HUES6 (cell line): Measurements from ENCODE around the gene RPRD2.
"Not testable (repeated sequence)": the region's sequence is repeated elsewhere in the genome, so short reads cannot be mapped to it uniquely, and the experiment has no call there.

Experiments
- H3K27ac ChIP-seq: 2 replicates; pipeline ENCODE4 v1.7.0; 2013; ENCODE audit warnings: low read depth, mild to moderate bottlenecking, low read length, inconsistent platforms
- H3K27me3 ChIP-seq: 2 replicates; pipeline ENCODE4 v1.6.1; 2013; ENCODE audit warnings: low read length; ENCODE audit not compliant: control insufficient read depth, insufficient read depth
- H3K36me3 ChIP-seq: 2 replicates; pipeline ENCODE4 v1.6.1; 2013; ENCODE audit warnings: low read length; ENCODE audit not compliant: control insufficient read depth, insufficient read depth
- H3K4me1 ChIP-seq: 2 replicates; pipeline ENCODE4 v1.6.1; 2013; ENCODE audit warnings: low read length; ENCODE audit not compliant: control insufficient read depth, insufficient read depth
- H3K4me3 ChIP-seq: 2 replicates; pipeline ENCODE4 v1.5.1; 2013; ENCODE audit warnings: low read depth, low read length
- H3K9ac ChIP-seq: one replicate; pipeline ENCODE4 v1.6.1; 2013; ENCODE audit warnings: mild to moderate bottlenecking, low read length
- H3K9me3 ChIP-seq: 2 replicates; pipeline ENCODE4 v1.6.1; 2013; ENCODE audit warnings: low read depth, low read length; ENCODE audit not compliant: control insufficient read depth, insufficient read depth

The RPRD2 gene

DNA sequence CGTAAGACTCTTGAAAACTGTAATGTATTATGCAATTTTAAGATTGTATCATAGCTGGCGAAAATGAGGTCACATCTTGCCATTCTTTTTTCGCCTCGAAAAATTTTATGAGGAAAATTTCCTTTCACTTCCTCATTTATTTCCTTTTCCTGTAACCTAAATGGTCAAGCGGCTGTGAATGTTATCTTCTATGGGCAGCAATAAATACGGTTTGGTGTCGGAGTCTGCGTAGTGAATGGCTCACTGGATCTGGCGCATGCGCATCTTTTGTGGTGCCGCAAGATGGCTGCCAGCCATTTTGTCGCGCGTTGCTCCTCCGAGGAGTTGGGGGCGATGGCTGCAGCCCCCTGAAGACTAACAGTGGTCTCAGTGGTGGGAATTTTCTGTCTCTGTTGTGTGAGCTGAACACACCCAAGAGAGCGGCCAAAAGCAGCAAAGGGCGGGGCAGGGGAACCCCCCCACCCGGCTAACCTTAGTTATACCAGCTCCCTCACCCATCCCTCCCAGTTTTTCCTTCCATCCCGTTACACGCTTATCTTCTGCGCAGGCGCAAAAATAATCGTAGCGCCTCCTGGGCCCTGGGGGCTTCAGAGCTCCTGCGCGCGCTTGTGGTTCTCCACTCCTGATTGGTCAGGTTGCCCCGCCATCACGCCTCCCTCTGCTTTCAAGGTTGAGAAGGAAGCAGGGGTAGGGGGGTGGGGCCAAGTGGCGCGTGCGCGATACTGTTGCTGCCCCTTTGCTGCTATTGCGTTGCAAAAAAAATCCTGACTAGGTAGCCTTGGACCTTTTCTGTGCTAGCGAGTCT, at the start of gene RPRD2:
Gene RPRD2, plus strand, starts transcription at position 722 of the 805 bp plus-strand sequence. CDS start 568 bp downstream, outside the sequence.
- no peaks in the 10 kb centered on the region for H3K36me3 ChIP-seq
- peak within 1 kb of the TSS; percentile 81 for H3K4me3 ChIP-seq
- peaks cover 12% of the 10 kb centered on the region for H3K4me1 ChIP-seq
- peak within 1 kb of the TSS; percentile 93 for H3K27ac ChIP-seq
- H3K9ac ChIP-seq, result peak within 1 kb of the TSS; percentile 94
- H3K9me3 ChIP-seq, result no peaks in the 10 kb centered on the region
- H3K27me3 ChIP-seq, result no peaks in the 10 kb centered on the region

DNA sequence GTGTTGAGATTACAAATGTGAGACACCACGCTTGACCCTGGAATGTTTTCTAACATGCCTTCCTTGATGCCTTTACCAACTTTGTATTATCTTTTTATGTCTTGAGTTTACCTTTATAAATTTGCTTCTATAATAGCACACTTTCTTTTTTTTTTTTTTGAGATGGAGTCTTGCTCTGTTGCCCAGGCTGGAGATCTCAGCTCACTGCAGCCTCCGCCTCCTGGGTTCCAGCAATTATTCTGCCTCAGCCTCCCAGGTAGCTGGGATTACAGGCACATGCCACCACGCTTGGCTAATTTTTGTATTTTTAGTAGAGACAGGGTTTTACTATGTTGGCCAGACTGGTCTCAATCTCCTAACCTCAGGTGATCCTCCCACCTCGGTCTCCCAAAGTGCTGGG, 49.3 kb upstream of the RPRD2 start:
- not testable (repeated sequence) for H3K4me3 ChIP-seq, H3K9me3 ChIP-seq, H3K9ac ChIP-seq, H3K4me1 ChIP-seq, H3K27me3 ChIP-seq, H3K36me3 ChIP-seq, H3K27ac ChIP-seq

DNA sequence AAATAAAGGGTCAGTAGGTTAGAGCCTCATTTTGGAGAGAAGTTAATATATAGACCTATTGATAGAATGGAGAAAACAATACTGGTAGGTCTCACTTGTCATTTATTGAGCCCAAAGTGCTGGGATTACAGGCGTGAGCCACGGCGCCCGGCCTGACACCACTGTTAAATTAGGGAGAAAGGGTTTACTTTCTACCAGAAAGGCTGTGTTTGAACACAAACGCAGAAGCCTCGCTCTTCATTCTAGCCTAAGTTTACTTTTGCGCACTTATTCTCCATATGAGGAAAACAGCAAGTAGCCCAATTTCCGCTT, 43.3 kb upstream of the RPRD2 start:
- 0 out of 2 replicates have a peak, but pooled peaks cover 4% of the 10 kb centered on the region for H3K4me1 ChIP-seq
- H3K9me3 ChIP-seq, result no peaks in the 10 kb centered on the region
- H3K36me3 ChIP-seq, result peaks cover 16% of the 10 kb centered on the region
- H3K9ac ChIP-seq, result no peak overlapping the region
- H3K27me3 ChIP-seq, result no peaks in the 10 kb centered on the region
- H3K4me3 ChIP-seq, result peak overlapping the region; percentile 96
- H3K27ac ChIP-seq, result no peak overlapping the region

DNA sequence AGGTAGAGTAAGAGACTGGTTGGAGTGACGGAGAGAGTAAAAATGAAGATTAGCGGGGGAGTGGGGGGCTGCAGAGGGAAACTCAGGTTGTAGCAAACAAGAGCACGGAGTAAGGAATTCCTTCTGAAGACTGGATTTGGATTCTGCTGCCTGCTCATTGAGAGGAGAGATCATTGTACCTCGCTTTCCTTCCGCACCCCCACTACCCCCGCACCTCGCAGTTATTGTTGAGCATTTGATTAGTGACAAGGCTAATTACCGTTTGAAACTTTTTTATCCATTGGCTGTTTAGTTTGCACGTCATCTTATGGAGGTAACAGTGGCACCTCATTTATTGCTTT, 42.2 kb upstream of the RPRD2 start:
- peak overlapping the region; percentile 96 for H3K4me3 ChIP-seq

DNA sequence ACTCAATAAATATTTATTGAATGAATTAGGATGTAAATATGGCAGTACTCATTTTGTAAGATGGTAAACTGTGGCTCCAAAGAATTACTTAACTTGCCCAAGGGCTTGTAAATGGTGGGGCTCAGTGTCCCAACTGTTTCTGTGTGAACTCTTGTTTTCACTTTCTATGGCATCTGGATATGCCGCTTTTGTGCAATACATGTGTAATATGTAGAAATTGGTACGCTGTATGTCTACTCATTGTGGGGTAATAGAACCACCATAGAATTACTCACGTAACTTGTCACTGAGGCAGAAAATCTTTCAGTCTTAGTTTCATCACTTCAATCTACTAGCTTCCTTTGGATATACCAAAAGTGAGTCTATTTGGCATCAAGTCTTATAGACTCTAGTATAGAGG, 41.6 kb upstream of the RPRD2 start:
- H3K9ac ChIP-seq, result peak overlapping the region; percentile 97
- peaks cover 33% of the 10 kb centered on the region for H3K36me3 ChIP-seq
- H3K27ac ChIP-seq, result no peak overlapping the region; the same call in 1 of the 2 replicates
- peak overlapping the region; percentile 96 for H3K4me3 ChIP-seq
- no peaks in the 10 kb centered on the region for H3K27me3 ChIP-seq
- 0 out of 2 replicates have a peak, but pooled peaks cover 4% of the 10 kb centered on the region for H3K4me1 ChIP-seq
- no peaks in the 10 kb centered on the region for H3K9me3 ChIP-seq

More for the DNA sequence above, 42.2 kb upstream of the RPRD2 start:
- H3K27me3 ChIP-seq, result no peaks in the 10 kb centered on the region
- peak overlapping the region; percentile 97 for H3K9ac ChIP-seq
- H3K27ac ChIP-seq, result peak overlapping the region; percentile 88
- no peaks in the 10 kb centered on the region for H3K9me3 ChIP-seq
- 0 out of 2 replicates have a peak, but pooled peaks cover 4% of the 10 kb centered on the region for H3K4me1 ChIP-seq
- peaks cover 28% of the 10 kb centered on the region for H3K36me3 ChIP-seq

DNA sequence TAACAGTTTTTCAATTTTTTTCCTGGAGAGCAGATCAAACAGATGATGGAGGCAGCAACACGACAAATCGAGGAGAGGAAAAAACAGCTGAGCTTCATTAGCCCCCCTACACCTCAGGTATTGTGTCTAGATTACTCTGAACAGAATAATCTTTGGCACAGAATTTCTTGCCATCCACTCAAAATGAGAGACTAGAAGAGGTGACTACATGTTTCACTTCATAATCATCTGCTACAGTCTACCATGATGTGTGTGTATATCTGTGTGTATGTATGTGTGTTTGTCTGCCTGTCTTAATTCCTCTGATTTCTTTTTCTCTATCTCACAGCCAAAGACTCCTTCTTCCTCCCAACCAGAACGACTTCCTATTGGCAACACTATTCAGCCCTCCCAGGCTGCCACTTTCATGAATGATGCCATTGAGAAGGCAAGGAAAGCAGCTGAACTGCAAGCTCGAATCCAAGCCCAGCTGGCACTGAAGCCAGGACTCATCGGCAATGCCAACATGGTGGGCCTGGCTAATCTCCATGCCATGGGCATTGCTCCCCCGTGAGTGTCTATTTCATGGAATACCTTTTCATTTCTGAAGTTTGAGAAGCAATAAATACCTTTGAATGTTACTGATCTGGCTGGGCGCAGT, 31.2 kb upstream of the RPRD2 start:
- Histone ChIP-seq H3K9me3 (no peaks in the 10 kb centered on the region), H3K27me3 (no peaks in the 10 kb centered on the region), H3K36me3 (peaks cover 94% of the 10 kb centered on the region), H3K4me3 (no peak overlapping the region), H3K27ac (no peak overlapping the region), H3K9ac (no peak overlapping the region), H3K4me1 (no peaks in the 10 kb centered on the region)

DNA sequence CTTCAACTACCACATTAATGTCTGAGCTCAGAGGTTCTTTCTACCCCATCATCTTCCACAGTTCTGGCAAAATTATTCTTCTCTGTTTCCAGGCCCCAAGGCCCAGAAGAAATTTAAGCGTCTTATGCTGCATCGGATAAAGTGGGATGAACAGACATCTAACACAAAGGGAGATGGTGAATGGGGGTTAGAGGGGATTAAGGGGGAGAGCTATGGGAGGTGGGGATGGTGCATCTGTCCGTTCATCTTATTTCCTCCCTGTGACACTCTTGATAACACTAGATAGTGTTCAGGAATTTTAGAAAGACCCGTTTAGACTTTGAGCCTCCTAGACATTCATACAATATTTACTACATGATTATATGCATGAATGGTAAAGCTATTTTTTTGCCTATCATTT, 17.6 kb upstream of the RPRD2 start:
- H3K4me3 ChIP-seq, result no peak overlapping the region
- no peak overlapping the region for H3K9ac ChIP-seq
- no peaks in the 10 kb centered on the region for H3K9me3 ChIP-seq
- no peaks in the 10 kb centered on the region for H3K27me3 ChIP-seq
- H3K4me1 ChIP-seq, result no peaks in the 10 kb centered on the region
- no peak overlapping the region for H3K27ac ChIP-seq
- H3K36me3 ChIP-seq, result peaks cover 88% of the 10 kb centered on the region

DNA sequence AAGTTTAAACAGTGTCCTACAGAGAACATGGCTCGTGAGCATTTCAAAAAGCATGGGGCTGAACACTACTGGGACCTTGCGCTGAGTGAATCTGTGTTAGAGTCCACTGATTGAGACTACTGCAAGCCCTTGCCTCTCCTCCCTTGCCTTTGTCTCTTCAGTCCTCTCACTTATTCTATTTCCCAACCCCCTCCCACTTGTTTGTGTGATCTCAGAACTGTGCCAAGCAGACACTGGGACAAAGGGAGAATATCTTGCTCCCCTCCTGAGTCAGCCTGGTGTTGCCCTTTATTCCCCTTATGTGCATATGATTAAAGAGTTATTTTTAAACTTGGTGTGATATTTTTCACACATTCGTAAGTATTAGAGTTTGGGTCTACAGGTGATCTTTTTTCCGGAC, 11.1 kb upstream of the RPRD2 start:
- peaks cover 58% of the 10 kb centered on the region for H3K36me3 ChIP-seq
- no peak overlapping the region for H3K27ac ChIP-seq
- no peak overlapping the region for H3K9ac ChIP-seq
- H3K27me3 ChIP-seq, result no peaks in the 10 kb centered on the region
- no peaks in the 10 kb centered on the region for H3K4me1 ChIP-seq
- H3K9me3 ChIP-seq, result no peaks in the 10 kb centered on the region
- no peak overlapping the region for H3K4me3 ChIP-seq

DNA sequence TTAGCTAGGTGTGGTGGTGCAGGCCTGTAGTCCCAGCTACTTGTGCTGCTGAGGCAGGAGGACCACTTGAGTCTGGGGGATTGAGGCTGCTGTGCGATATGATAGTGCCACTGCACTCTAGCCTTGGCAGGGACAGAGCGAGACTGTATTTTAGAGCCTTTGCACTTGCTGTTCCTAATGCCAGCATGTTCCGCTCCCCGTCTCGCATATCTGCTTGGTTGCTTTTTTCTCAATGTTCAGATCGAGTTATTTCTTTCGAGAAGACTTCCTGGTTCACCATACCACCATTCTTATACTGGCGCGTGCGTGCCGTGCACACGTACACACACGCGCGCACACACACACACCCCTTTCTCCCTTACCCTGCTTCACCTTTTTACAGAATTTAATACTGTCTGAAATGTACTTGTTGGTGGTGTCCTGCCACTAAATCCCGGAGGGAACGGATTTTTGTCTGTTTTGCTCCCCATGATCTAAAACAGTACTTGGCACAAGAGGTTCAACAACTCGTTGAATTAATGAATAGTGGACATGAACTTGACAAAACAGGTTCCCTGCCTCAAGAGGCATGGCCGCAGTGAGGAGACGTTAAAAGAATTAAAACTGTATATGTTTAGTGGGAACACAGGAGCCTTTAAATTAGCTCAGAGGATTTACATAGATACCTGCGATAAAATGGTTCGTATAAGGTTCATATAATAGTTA, 1.1 kb upstream of the RPRD2 start:
- Histone ChIP-seq H3K9me3 (no peaks in the 10 kb centered on the region), H3K36me3 (no peaks in the 10 kb centered on the region), H3K4me1 (peaks cover 12% of the 10 kb centered on the region), H3K27me3 (no peaks in the 10 kb centered on the region), H3K4me3 (peak overlapping the region; percentile 81), H3K9ac (peak overlapping the region; percentile 94), H3K27ac (peak overlapping the region; percentile 93)

DNA sequence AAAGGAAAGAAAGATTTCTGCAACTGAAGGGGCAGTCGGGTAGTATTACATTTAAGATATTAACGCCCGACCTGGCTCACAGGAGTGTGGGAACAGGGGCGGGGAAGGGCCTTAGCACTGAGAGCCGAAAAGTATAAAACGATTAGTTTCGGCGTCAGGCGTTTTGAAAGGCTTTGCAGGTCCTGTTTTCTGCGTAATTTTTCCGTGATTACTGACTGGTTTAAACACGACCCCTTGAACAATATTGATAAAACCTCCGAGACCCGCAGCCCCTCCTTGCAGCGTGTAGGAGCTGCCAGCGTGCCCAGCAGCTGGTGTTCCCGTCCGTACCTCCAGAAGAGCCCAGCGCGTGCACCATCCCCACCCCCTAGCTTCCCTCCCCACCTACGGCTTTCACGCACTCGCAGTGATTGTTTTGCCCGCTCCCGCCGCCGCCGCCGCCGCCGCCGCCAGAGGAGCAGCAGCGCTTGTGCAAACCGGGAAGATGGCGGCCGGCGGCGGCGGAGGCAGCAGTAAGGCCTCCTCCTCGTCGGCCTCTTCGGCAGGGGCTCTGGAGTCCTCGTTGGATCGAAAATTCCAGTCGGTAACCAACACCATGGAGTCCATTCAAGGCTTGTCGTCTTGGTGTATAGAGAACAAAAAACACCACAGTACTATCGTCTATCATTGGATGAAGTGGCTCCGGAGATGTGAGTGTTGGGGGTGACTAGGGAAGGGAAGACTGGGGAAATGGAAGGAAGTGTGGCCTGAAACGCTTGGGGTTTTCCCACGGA, 470 bp downstream of the RPRD2 start:
- no peaks in the 10 kb centered on the region for H3K36me3 ChIP-seq
- peak overlapping the region; percentile 93 for H3K27ac ChIP-seq
- peak overlapping the region; percentile 94 for H3K9ac ChIP-seq
- H3K4me1 ChIP-seq, result peaks cover 12% of the 10 kb centered on the region
- H3K4me3 ChIP-seq, result peak overlapping the region; percentile 81
- no peaks in the 10 kb centered on the region for H3K27me3 ChIP-seq
- H3K9me3 ChIP-seq, result no peaks in the 10 kb centered on the region
